ENCODE data around the gene CCDC32.

GRCh38 chr15:40593165-40593564 lies 28.3 kb upstream of the CCDC32 start:
- TF ChIP-seq CTCF (IDR thresholded peaks at IDR 0.05; ENCODE audit: low read length) = no peak
- no peak for TF ChIP-seq EZH2 (optimal IDR thresholded peaks at IDR 0.05; ENCODE audit: low read depth, low read length)
- TF ChIP-seq EZH2phosphoT487 (IDR thresholded peaks at IDR 0.05; ENCODE audit: low read length) = no peak

Measured in MM.1S (cell line).